ENCODE results near the gene MMP21. TPM values are rescaled to one million over a fixed set of nuclear protein-coding genes. Genes with fewer than 3 reads are reported as not detected.
A peak's percentile ranks its signal among the peaks of the same experiment; 100 is the strongest.

MMP21 gene
- total and polyA plus RNA-seq, 2 of the 13 experiments (the other 11 are each of a cell fraction or from before 2014, with no cell fraction given): not detected

DNA sequence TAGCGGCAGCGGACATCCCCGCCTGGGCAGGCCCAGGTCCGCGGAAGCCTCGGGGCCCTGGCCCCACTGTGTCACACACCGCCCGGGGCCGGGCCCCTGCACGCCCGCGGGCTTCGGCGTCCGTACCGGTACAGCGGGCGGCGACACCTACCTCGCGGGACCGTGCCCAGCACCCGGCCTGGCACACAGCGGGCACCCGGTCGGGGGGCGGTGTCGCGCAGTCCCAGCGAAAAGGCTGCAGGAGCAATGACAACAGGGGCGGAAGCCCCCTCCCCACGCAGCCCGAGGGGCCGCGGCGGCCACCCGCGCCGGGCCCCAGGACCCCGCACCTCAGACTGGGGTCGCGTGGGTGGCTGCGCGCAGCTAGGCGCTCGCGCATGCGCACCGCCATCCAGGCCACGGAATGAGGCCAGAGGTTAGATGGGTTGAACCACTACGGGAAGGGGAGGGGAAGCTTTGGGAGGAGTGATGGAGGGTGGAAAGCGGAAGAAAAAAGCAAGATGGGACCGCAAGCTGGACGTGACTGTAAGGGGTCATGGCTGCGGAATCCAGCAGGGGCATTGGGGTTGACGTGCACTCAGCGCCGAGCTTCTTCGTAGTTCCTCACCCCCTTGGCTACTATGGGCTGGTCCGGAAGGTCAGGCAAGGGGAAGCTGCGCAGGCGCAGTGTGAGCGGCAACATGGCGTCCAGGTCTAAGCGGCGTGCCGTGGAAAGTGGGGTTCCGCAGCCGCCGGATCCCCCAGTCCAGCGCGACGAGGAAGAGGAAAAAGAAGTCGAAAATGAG is 47.4 kb upstream of the MMP21 start, which contains the start of the genes BCCIP and UROS (continued):
- TF ChIP-seq ZNF839 (CRISPR knock-in tag; IDR thresholded peaks at IDR 0.05; ENCODE audit: borderline replicate concordance) (no peak; the same call in 1 of the 2 replicates), SALL2 (CRISPR knock-in tag; IDR thresholded peaks at IDR 0.05) (no peak; the same call in none of the 2 replicates), ZNF766 (CRISPR knock-in tag; IDR thresholded peaks at IDR 0.05; ENCODE audit: borderline replicate concordance) (no peak), TCF7 (IDR thresholded peaks at IDR 0.05; ENCODE audit: low read depth) (no peak), ZNF747 (CRISPR knock-in tag; IDR thresholded peaks at IDR 0.05; ENCODE audit: borderline replicate concordance) (no peak), TARDBP (CRISPR knock-in tag; IDR thresholded peaks at IDR 0.05) (peak; percentile 45; the same call in 1 of the 2 replicates), MBNL3 (CRISPR knock-in tag; conservative IDR thresholded peaks at IDR 0.05) (no peak), ZNF430 (CRISPR knock-in tag; IDR thresholded peaks at IDR 0.05) (no peak), BATF2 (CRISPR knock-in tag; IDR thresholded peaks at IDR 0.05) (no peak), EED (CRISPR knock-in tag; IDR thresholded peaks at IDR 0.05) (no peak; the same call in 1 of the 2 replicates), ZNF136 (CRISPR knock-in tag; IDR thresholded peaks at IDR 0.05; ENCODE audit: low read depth) (no peak), ZNF891 (CRISPR knock-in tag; IDR thresholded peaks at IDR 0.05) (no peak), KMT2A (CRISPR knock-in tag; IDR thresholded peaks at IDR 0.05) (peak; percentile 54), ZNF230 (CRISPR knock-in tag; IDR thresholded peaks at IDR 0.05) (peak; percentile 17; the same call in 1 of the 2 replicates), ZNF354B (CRISPR knock-in tag; IDR thresholded peaks at IDR 0.05) (no peak), FOXK2 (IDR thresholded peaks at IDR 0.05) (peak; percentile 100), IRF2 (CRISPR knock-in tag; IDR thresholded peaks at IDR 0.05) (no peak), ZUFSP (CRISPR knock-in tag; IDR thresholded peaks at IDR 0.05; ENCODE audit: borderline replicate concordance) (no peak), AKAP8 (CRISPR knock-in tag; IDR thresholded peaks at IDR 0.05) (no peak), DR1 (CRISPR knock-in tag; IDR thresholded peaks at IDR 0.05) (peak; percentile 78; the same call in 1 of the 2 replicates), ZNF639 (CRISPR knock-in tag; conservative IDR thresholded peaks at IDR 0.05) (no peak), FOXA3 (CRISPR knock-in tag; IDR thresholded peaks at IDR 0.05) (0 out of 2 replicates have a peak, but pooled peaks have one; percentile 22), ZNF691 (CRISPR knock-in tag; IDR thresholded peaks at IDR 0.05; ENCODE audit: borderline replicate concordance, low read depth) (no peak), TSC22D2 (CRISPR knock-in tag; IDR thresholded peaks at IDR 0.05; ENCODE audit: borderline replicate concordance) (0 out of 2 replicates have a peak, but pooled peaks have one; percentile 39)
